MM.1S (cell line): ENCODE results near the gene FBXO39.

Source experiments
- DNase-seq: peaks from one replicate; pipeline ENCODE4 v3.0.0-alpha.2; 2015
- H2AFZ ChIP-seq: fragments of 300-600 bp; sonication (generic); 2 replicates; pipeline ENCODE4 v1.6.0; 2016; ENCODE audit warnings: antibody characterized with exemption, low read length
- H3F3A ChIP-seq: fragments of 300-600 bp; sonication (generic); 2 replicates; pipeline ENCODE4 v1.6.1; 2016; ENCODE audit warnings: mild to moderate bottlenecking, antibody characterized with exemption, low read length, moderate library complexity, mixed read lengths; ENCODE audit not compliant: insufficient read depth
- H3K27ac ChIP-seq: fragments of 300-600 bp; sonication (generic); 2 replicates; pipeline ENCODE4 v1.5.1; 2016; ENCODE audit warnings: mild to moderate bottlenecking, low read length
- H3K27me3 ChIP-seq: fragments of 300-600 bp; sonication (generic); replicated peaks from 2 replicates; pipeline ENCODE4 v1.6.0; 2016; ENCODE audit warnings: low read length; ENCODE audit not compliant: insufficient read depth
- H3K36me3 ChIP-seq: fragments of 300-600 bp; sonication (generic); replicated peaks from 2 replicates; pipeline ENCODE4 v1.6.1; 2016; ENCODE audit warnings: mild to moderate bottlenecking, low read length, mixed read lengths; ENCODE audit not compliant: insufficient read depth
- H3K4me1 ChIP-seq: fragments of 300-600 bp; sonication (generic); 2 replicates; pipeline ENCODE4 v1.6.1; 2016; ENCODE audit warnings: low read length, mixed read lengths
- H3K4me2 ChIP-seq: fragments of 300-600 bp; sonication (generic); 2 replicates; pipeline ENCODE4 v1.6.0; 2016; ENCODE audit warnings: low read depth, low read length
- H3K4me3 ChIP-seq: fragments of 300-600 bp; sonication (generic); 2 replicates; pipeline ENCODE4 v1.5.1; 2016; ENCODE audit warnings: low read length, mixed read lengths
- H3K79me2 ChIP-seq: fragments of 300-600 bp; sonication (generic); 2 replicates; pipeline ENCODE4 v1.6.1; 2016; ENCODE audit warnings: mixed run types, low read length, mixed read lengths
- H3K9ac ChIP-seq: fragments of 300-600 bp; sonication (generic); 2 replicates; pipeline ENCODE4 v1.6.1; 2016; ENCODE audit warnings: low read length, mixed read lengths
- H3K9me2 ChIP-seq: fragments of 300-600 bp; sonication (generic); replicated peaks from 2 replicates; pipeline ENCODE4 v1.6.1; 2016; ENCODE audit warnings: mild to moderate bottlenecking, low read length, mixed read lengths; ENCODE audit not compliant: insufficient read depth
- H3K9me3 ChIP-seq: fragments of 300-600 bp; sonication (generic); replicated peaks from 2 replicates; pipeline ENCODE4 v1.6.1; 2016; ENCODE audit warnings: mild to moderate bottlenecking, low read length, mixed read lengths; ENCODE audit not compliant: insufficient read depth
- H4K20me1 ChIP-seq: fragments of 300-600 bp; sonication (generic); 2 replicates; pipeline ENCODE4 v1.6.1; 2016; ENCODE audit warnings: mild to moderate bottlenecking, low read length, moderate library complexity, mixed read lengths; ENCODE audit not compliant: insufficient read depth
- CTCF ChIP-seq: fragments of 300-600 bp; sonication (generic); IDR thresholded peaks from 2 replicates; pipeline ENCODE4 v1.5.1; 2016; ENCODE audit warnings: antibody characterized with exemption, low read length, mixed read lengths
- EZH2 ChIP-seq: fragments of 300-600 bp; sonication (generic); optimal IDR thresholded peaks from 2 replicates; pipeline ENCODE3; 2017; ENCODE audit warnings: low read depth, mild to moderate bottlenecking, antibody characterized with exemption, low read length, mixed read lengths
- EZH2phosphoT487 ChIP-seq: fragments of 300-600 bp; sonication (generic); IDR thresholded peaks from 2 replicates; pipeline ENCODE4 v1.6.1; 2018; ENCODE audit warnings: antibody characterized with exemption, low read length

FBXO39 gene

GRCh38 chr17:6779411-6779810 lies 3.4 kb downstream of the FBXO39 start:
- Histone ChIP-seq H4K20me1 (no peaks in the 10 kb centered on the region), H3K27me3 (peaks cover 15% of the 10 kb centered on the region), H3K4me2 (no peak overlapping the region), H3K4me3 (no peak overlapping the region), H3K27ac (no peak overlapping the region), H3K9ac (no peak overlapping the region), H2AFZ (no peak overlapping the region), H3F3A (no peaks in the 10 kb centered on the region), H3K4me1 (no peaks in the 10 kb centered on the region), H3K9me2 (no peaks in the 10 kb centered on the region), H3K79me2 (no peaks in the 10 kb centered on the region), H3K36me3 (no peaks in the 10 kb centered on the region), H3K9me3 (no peaks in the 10 kb centered on the region)
- TF ChIP-seq EZH2phosphoT487 = no peak
- no peak for TF ChIP-seq EZH2
- TF ChIP-seq CTCF = no peak
- no peak for DNase-seq

- no peaks in the 10 kb centered on the region for H4K20me1 ChIP-seq
- no peak for DNase-seq
- H3K9me2 ChIP-seq = no peaks in the 10 kb centered on the region
- H3K27ac ChIP-seq = no peak overlapping the region
- no peaks in the 10 kb centered on the region for H3K36me3 ChIP-seq
- no peak overlapping the region for H3K9ac ChIP-seq
- H3K79me2 ChIP-seq = no peaks in the 10 kb centered on the region
- no peak overlapping the region for H2AFZ ChIP-seq
- H3K4me3 ChIP-seq = no peak overlapping the region
- no peaks in the 10 kb centered on the region for H3F3A ChIP-seq
- H3K27me3 ChIP-seq = peaks cover 15% of the 10 kb centered on the region
- H3K4me2 ChIP-seq = no peak overlapping the region
- H3K4me1 ChIP-seq = no peaks in the 10 kb centered on the region
- no peak for TF ChIP-seq EZH2phosphoT487
- TF ChIP-seq EZH2 = no peak
- no peak for TF ChIP-seq CTCF
- no peaks in the 10 kb centered on the region for H3K9me3 ChIP-seq
These were observed 4.0 kb downstream of the FBXO39 start for GRCh38 chr17:6780001-6780400.

GRCh38 chr17:6780886-6781285 lies 4.9 kb downstream of the FBXO39 start:
- no peak overlapping the region for H3K27ac ChIP-seq
- TF ChIP-seq CTCF = no peak
- no peak for TF ChIP-seq EZH2
- TF ChIP-seq EZH2phosphoT487 = no peak
- H3K9me2 ChIP-seq = no peaks in the 10 kb centered on the region
- no peaks in the 10 kb centered on the region for H3F3A ChIP-seq
- H4K20me1 ChIP-seq = no peaks in the 10 kb centered on the region
- no peaks in the 10 kb centered on the region for H3K79me2 ChIP-seq
- H3K9me3 ChIP-seq = no peaks in the 10 kb centered on the region
- no peak overlapping the region for H3K4me3 ChIP-seq
- no peak for DNase-seq
- no peak overlapping the region for H3K9ac ChIP-seq
- H3K4me1 ChIP-seq = no peaks in the 10 kb centered on the region
- H3K27me3 ChIP-seq = peaks cover 9% of the 10 kb centered on the region
- no peak overlapping the region for H3K4me2 ChIP-seq
- no peak overlapping the region for H2AFZ ChIP-seq
- no peaks in the 10 kb centered on the region for H3K36me3 ChIP-seq
